ENCODE results near the gene HLCS. TPM values are rescaled to one million over a fixed set of nuclear protein-coding genes. Genes with fewer than 3 reads are reported as not detected.

HLCS gene
- total and polyA plus RNA-seq, 10 of the 15 experiments (the other 5 are each of a cell fraction or from before 2014, with no cell fraction given), result 1.5 to 12.7 (median 9.6) TPM

GRCh38 chr21:36813052-36813451 is 153.4 kb downstream of the HLCS start:
- DNase-seq (ENCODE audit: low read depth, low spot score), result no peak
- no peak overlapping the region for H3K9ac ChIP-seq (ENCODE audit: control insufficient read depth, insufficient read depth, low read length)
- CTCF ChIA-PET, result no interaction called here
- 81% methylated on average over 3 of the region's 3 CpGs for WGBS (ENCODE audit: insufficient coverage, insufficient replicate concordance, low lambda C conversion rate, missing lambda C conversion rate)
- no peaks in the 10 kb centered on the region for H3K36me3 ChIP-seq (ENCODE audit: control insufficient read depth in 2 of 2, insufficient read depth in 2 of 2, low read length in 1 of 2)
- no peaks in the 10 kb centered on the region for H3K79me2 ChIP-seq (ENCODE audit: control insufficient read depth, insufficient read depth, low read length)
- no peak overlapping the region for H3K4me3 ChIP-seq
- TF ChIP-seq USF2 (IDR thresholded peaks at IDR 0.05; ENCODE audit: borderline replicate concordance, low read depth, low read length), result no peak
- no peak for TF ChIP-seq NFYB (IDR thresholded peaks at IDR 0.05; ENCODE audit: insufficient read depth, low read depth, low read length)
- TF ChIP-seq SPI1 (IDR thresholded peaks at IDR 0.05; ENCODE audit: borderline replicate concordance, insufficient read depth, low read depth, low read length), result no peak
- TF ChIP-seq PBX3 (IDR thresholded peaks at IDR 0.05; ENCODE audit: insufficient replicate concordance, low read depth, low read length), result no peak
- no peak for TF ChIP-seq LARP7 (IDR thresholded peaks at IDR 0.05)
- no peak for TF ChIP-seq RFX5 (IDR thresholded peaks at IDR 0.05; ENCODE audit: low read depth, low read length)
- TF ChIP-seq CHD4 (IDR thresholded peaks at IDR 0.05), result no peak
- TF ChIP-seq RCOR1 (conservative IDR thresholded peaks at IDR 0.05; ENCODE audit: low read depth, low read length), result no peak
- no peak for TF ChIP-seq HDGF (IDR thresholded peaks at IDR 0.05)
- no peak for TF ChIP-seq PAX5 (IDR thresholded peaks at IDR 0.05; ENCODE audit: borderline replicate concordance, low read depth, low read length)
- TF ChIP-seq SREBF2 (IDR thresholded peaks at IDR 0.05; ENCODE audit: low read length), result no peak
- TF ChIP-seq BRCA1 (IDR thresholded peaks at IDR 0.05; ENCODE audit: low read depth, low read length), result no peak
- TF ChIP-seq ZSCAN29 (IDR thresholded peaks at IDR 0.05), result no peak
- no peak for TF ChIP-seq BCL11A (IDR thresholded peaks at IDR 0.05; ENCODE audit: low read depth, low read length)
- TF ChIP-seq CUX1 (IDR thresholded peaks at IDR 0.05; ENCODE audit: insufficient replicate concordance, low read depth, low read length), result no peak
- no peak for TF ChIP-seq JUNB (IDR thresholded peaks at IDR 0.05)
- no peak for TF ChIP-seq EGR1 (IDR thresholded peaks at IDR 0.05; ENCODE audit: borderline replicate concordance in 1 of 2, low read depth in 2 of 2, low read length in 2 of 2)
- POLR2A ChIA-PET, result no interaction called here
- FAIRE-seq, result no peak
- in situ Hi-C loops (cut with MboI), result no loop called here
- no peaks in the 10 kb centered on the region for H3K27me3 ChIP-seq (replicated peaks in 1 of 2; ENCODE audit: control insufficient read depth in 2 of 2, insufficient read depth in 2 of 2, low read length in 1 of 2)
- no peaks in the 10 kb centered on the region for H3K4me1 ChIP-seq (ENCODE audit: control insufficient read depth, insufficient read depth, low read length)
- no peak overlapping the region for H3K4me2 ChIP-seq (ENCODE audit: control insufficient read depth, insufficient read depth)
- no peak overlapping the region for H3K27ac ChIP-seq (ENCODE audit: control insufficient read depth, insufficient read depth)
- RAD21 ChIA-PET (ENCODE audit: unreplicated experiment), result no interaction called here
- SMC1A ChIA-PET (ENCODE audit: uncharacterized antibody, unreplicated experiment), result no interaction called here
- H2AFZ ChIP-seq (ENCODE audit: control insufficient read depth, low read depth, low read length), result no peak overlapping the region
- H3K9me3 ChIP-seq (replicated peaks; ENCODE audit: control insufficient read depth, insufficient read depth, low read length), result no peaks in the 10 kb centered on the region
- H4K20me1 ChIP-seq (ENCODE audit: control insufficient read depth, insufficient read depth), result no peaks in the 10 kb centered on the region
- intact Hi-C loops (cut with micrococcal nuclease; ENCODE audit: unreplicated experiment), result no loop called here
- BruUV-seq (replicated peaks), result no TSS peak
- no peak for ATAC-seq

All from GM12878 (cell line).